SIG-M5 treated with dmso at 0.1 percent for 504 hours (cell line): ENCODE results near the gene NOP10.

Experiments
- DNase-seq: peaks from one replicate; lab custom pipeline; 2025; ENCODE audit not compliant: unreplicated experiment; lab: John Stamatoyannopoulos, UW

The NOP10 gene

DNA sequence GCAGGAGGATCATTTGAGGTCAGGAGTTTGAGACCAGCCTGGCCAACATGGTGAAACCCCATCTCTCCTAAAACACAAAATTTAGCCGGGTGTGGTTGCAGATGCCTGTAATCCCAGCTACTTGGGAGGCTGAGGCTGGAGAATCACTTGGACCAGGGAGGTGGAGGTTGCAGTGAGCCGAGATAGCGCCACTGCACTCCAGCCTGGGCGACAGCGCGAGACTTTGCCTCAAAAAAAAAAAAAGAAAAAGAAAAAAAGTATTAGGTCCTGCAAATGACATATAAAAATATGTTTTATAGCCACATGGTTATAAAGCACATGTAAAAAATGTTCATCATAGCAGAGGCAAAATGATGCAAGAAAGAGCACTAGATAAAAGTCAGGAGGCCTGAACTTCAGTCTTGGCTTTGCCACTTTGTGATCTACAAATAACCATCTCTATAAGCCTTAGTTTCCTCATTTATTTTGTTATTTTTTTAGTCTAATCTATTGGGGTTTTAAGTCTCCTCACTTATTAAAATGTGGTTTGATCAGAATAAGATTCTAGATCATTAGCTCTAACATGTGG, 10.3 kb downstream of the NOP10 start:
- no peak for DNase-seq

DNA sequence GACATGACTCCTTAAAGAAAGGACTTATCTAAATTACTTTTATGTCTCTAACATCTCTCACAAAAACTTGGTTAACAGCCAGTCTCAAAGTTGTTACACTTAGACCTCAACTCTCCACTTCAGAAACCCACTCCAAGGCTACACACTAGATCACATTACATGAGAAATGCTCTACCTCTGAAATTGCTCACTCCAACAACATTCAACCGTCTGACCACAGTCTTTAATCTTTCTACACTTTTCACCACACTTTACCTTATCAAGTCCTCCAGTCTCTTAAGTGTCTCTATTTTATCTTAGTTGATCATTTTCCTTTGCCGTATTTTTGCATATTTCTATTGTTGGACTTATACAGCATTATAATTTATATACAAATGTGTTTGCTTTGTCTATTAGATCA, 11.1 kb downstream of the NOP10 start:
- no peak for DNase-seq

DNA sequence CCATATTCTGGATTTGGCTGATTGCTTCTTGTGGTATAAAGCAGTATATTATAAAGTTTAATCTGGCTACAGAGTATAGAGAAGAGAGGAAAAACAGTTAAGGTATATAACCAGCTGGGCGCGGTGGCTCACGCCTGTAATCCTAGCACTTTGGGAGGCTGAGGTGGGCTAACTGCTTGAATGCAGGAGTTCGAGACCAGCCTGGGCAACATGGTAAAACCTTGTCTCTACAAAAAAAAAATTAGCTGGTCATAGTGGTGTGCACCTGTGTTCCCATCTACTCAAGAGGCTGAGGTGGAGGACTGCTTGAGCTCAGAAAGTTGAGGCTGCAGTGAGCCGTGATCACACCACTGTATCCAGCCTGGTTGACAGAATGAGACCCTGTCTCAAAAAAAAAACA, 12.7 kb downstream of the NOP10 start:
- no peak for DNase-seq

DNA sequence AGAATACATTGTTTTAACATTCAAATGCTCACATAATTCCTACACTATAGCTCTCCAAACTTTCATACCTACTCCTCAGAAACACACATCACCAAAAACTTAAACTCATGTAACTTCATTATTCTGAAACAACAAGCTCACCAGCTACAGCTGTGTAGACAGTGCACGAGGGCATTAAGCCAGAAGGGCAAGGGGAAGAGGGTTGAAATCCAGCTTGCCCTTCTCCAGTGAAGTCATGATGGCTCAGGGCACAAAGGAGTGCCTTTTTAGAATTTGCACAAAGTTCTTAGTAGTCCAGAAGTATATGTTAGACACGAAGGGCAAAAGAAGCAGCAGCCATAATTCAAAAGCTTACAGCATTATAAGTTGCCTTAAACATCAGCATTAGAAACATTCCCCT, 13.9 kb downstream of the NOP10 start:
- DNase-seq, result no peak

DNA sequence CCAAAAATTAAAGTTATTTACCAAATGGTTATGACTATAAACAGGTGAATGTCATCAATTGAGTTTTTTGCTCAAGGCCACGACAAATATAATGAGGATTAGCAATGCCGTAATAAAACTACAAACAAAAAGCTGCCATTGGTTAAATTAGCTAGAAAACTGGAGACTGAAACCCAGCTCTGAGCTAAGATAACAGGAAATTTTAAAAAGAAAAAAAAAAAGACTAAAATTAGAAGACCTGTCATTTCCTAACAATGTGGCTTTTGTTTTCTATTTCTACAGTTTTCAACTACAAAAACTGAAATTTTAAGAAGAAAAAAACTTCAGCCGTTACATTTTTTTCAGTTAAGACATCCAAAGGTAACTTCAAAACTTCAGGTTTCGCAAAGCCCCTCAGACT, 15.0 kb downstream of the NOP10 start:
- no peak for DNase-seq

DNA sequence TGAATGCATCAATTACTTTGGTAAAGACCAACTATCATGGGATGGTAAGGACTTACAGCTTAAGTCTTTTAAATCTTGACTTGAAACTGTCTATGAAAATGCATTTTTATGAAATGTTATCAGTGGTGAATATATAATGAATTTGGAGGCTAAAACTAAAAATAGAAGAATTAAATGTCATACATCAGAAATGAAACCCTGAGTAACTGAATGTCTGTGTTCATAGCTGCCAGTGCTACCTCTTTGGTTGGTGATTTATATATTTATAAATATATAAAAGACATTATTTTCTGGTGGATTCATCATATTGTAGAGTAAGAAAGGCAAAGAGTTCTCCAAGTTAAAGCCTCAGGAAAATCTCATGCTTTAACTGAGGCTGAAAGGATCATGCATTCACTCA, 17.6 kb downstream of the NOP10 start:
- DNase-seq, result no peak

DNA sequence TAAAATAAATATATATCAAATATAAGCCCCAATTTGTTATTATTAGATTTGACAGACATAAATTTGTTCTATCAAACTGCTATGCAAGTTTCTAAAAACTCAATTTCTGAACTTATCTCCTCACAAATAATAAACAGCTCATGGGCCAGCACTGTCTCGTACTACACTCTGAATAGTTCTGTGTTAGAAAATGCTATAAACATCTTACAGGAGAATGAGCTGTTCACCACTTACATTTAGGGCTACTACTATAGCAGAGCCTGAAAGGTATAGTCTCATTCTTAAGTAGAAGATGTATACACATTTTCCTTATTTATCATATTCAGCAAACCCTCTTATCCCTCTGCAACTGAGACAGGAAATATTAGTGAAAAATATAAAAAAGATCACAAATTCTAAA, 18.0 kb downstream of the NOP10 start:
- DNase-seq, result no peak

DNA sequence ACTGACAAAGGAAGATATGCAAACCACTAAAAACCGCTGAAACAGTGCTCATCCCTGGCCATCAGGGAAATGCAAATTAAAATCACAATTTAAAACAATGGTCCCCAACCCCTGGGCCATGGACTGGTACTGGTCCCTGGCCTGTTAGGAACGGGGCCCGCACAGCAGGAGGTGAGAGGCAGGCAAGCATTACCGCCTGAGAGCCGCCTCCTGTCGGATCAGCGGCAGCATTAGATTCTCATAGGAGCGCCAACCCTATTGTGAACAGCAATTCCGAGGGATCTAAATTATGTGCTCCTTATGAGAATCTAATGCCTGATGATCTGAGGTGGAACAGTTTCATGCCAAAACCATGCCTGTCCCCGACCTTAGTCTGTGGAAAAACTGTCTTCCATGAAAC, 19.7 kb downstream of the NOP10 start:
- no peak for DNase-seq

DNA sequence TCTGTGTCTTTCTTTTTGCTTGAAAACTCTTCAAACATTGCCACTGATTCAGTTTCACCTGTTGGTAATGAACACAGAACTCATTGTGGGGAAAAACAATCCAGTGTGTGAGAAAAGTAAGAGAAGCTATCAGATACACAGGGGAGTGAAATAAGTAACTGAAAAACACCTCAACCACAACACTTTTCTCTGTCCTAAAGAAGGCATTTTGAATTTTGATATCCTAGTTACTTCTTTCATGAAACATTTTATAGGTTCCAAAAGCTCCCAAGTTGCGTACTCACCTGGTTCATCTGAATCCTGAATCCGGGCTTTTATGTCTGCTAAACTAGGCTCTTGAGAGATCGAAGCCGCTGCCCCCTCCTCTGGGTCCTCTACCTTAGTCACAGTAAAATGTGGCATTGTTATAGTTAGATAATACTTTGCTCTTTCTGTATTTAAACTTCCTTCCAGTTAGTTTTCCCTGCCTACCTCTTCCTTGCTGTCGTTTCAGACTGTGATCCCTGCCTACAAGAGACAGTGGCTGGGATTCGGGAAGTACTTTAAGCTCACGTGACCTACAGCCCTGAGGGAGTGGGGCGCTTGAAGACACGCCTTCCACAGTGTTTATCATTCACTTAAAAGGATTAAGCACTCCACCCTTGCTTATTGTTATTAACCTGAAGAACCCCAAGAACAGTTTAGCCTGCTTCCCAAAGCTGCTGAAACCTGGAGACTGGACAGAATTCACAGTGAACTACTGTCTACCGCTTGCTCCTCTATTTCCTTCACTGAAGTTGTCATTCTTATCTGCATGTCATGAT, 24.5 kb downstream of the NOP10 start:
- peak; percentile 44 for DNase-seq

DNA sequence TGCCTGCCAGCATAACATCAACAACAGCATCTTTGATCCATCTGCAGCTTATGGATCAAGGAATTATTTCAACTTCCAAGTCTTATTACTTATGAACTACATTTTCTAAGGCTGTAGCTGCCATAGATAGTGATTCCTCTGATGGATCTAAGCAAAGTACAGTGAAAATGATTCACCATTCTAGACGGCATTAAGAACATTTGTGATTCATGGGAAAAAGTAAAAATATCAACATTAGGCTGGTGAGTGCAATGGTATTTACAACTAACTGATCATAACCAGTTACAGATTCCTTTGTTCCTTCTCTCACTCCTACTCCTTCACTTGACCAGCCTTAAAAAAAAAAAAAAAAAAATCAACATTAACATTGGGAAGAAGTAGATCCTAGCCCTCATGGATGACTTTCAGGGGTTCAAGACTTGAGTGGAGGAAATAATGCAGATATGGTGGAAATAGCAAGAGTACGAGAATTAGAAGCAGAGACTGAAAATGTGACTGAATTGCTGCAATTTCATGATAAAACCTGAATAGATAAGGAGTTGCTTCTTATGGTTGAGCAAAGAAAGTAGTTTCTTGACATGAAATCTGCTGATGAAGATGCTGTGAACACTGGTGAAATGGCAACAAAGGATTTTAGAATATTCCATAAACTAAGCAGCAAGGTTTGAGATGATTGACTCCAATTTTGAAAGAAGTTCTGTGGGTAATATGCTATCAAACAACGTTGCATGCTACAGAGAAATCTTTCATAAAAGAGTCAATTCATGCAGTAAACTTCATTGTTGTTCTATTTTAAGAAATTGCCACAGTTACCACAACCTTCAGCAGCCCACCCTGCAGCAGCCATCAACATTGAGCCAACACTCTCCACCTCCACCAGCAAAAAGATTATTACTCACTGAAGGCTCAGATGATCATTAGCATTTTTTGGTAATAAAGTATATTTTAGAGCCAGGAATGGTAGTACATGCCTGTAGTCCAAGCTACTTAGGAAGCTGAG, 28.1 kb downstream of the NOP10 start:
- DNase-seq, result no peak

DNA sequence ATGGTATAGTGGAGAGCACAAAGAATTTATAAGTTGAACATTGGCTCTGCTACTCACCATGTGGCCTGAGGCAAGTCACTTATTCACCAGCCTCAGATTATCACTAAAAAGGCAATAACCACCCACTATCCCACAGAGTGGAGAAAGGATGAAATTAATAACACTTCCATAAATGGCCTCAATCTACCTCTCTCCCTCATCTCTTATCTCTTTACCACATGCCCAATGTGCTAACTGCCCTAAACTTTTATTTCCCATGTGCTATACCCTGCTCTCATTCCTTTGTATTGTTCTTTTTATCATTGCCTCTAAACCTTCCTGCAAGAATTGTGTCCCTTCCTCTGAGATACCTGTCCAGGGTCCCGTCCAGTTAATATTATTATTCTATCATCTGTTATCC, 31.4 kb downstream of the NOP10 start:
- no peak for DNase-seq

DNA sequence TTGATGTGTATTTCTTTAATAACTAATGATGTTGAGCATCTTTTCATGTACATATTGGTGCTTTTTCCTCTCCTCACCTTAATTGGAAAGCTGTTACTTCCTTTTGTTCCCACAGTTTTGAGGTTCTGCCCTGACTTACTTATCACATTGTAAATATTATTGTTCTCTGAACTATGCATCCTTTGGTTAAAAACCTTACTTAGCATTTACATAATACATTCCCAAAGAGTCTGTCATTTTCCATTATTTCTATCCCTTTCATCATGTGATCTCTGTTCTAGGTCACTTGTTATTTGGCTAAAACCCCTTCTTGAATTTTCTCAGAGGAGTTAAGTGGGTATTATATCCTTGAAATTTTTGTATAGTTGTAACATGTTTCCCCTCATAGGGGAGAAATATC, 38.3 kb downstream of the NOP10 start:
- no peak for DNase-seq

DNA sequence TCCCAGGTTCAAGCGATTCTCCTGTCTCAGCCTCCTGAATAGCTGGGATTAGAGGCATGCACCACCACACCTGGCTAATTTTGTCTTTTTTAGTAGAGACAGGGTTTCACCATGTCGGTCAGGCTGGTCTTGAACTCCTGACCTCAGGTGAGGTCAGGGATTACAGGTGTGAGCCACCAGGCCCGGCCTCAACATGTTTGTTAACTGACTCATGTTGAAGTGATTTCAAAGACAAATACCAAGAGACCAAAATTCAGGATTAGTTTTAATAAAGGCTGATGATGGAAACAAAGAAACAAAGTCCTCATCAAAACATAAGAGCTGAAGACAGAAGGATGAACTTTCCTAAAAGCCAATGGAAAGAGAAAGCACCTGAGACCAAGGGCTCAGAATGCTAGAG, 41.9 kb downstream of the NOP10 start:
- no peak for DNase-seq

DNA sequence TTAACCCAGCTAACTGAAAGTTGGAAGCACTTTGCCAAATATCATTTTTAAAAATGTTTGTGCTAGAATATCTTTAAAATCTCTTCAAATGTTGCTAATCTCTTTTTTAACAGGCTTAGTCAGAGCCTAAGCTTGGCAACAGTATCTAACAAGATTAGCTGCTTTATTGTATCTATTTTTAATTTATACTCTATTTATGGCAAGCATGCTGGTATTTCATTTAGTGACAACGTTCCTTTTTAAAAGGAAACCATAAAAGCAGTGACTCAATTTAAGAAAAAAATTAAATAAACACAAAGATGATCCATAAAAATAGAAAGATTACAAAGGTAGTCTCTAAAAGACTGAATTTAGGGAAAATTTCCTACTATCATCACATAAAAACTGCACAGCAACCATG, 45.9 kb downstream of the NOP10 start:
- DNase-seq, result no peak

DNA sequence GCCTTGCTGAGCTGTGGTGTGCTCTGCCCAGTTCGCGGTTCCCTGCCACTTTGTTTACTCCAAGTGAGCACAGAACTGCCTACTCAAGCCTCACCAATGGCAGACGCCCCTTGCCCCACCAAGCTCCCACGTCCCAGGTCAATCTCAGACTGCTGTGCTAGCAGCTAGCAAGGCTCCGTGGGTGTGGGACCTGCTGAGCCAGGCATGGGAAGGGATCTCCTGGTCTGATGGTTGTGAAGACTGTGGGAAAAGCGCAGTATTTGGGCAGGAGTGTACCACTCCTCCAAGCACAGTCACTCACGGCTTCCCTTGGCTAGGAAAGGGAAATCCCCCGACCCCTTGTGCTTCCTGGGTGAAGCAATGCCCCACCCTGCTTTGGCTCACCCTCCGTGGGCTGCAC, 50.3 kb downstream of the NOP10 start:
- DNase-seq, result no peak
